Right lobe of liver (tissue), 4 donors: ENCODE results near the gene F2R.

ENCODE experiments used
- POLR2A ChIP-seq: fragments of 450-650 bp; IDR thresholded peaks from one replicate; pipeline ENCODE4 v1.6.1; 2017; ENCODE audit warnings: antibody characterized with exemption, mild to moderate bottlenecking
- TF ChIP-seq, protein P1 (sequence below), 4 donors: fragments of 200-600 bp in 3 of 4; fragments of 450-650 bp in 1 of 4; IDR thresholded peaks; one replicate each; pipeline versions ENCODE4 v1.5.1 to v1.8.0; 2016 to 2022; ENCODE audit warnings: antibody characterized with exemption in 4 of 4, mild to moderate bottlenecking in 2 of 4
- donor health status: DM: no; HTN: no; CAD: no.
- donor health status: DM: no; HTN: no; CAD: no.
- donor health status: DM: no; HTN: yes; CAD: no.

DNA sequence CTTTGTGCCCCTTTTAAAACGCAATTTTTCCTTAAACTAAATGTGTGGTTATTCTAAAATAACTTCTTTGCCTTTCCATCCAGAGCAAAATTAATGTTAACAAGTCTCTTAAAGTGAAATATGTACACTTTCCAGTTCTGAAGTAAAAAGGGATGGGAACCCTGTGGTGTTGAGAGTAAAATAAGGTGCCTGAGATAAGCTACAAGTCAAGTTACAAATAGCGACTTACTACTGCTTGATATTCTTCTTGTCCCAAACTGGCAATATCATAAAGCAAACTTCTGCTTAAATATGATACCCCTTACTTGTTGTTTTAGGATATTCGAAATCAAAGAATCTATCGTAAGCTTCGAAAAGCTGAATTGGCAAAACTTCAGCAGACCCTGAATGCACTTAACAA is 18.3 kb upstream of the F2R start:
- no peak for TF ChIP-seq POLR2A
- TF ChIP-seq, protein P1, sequence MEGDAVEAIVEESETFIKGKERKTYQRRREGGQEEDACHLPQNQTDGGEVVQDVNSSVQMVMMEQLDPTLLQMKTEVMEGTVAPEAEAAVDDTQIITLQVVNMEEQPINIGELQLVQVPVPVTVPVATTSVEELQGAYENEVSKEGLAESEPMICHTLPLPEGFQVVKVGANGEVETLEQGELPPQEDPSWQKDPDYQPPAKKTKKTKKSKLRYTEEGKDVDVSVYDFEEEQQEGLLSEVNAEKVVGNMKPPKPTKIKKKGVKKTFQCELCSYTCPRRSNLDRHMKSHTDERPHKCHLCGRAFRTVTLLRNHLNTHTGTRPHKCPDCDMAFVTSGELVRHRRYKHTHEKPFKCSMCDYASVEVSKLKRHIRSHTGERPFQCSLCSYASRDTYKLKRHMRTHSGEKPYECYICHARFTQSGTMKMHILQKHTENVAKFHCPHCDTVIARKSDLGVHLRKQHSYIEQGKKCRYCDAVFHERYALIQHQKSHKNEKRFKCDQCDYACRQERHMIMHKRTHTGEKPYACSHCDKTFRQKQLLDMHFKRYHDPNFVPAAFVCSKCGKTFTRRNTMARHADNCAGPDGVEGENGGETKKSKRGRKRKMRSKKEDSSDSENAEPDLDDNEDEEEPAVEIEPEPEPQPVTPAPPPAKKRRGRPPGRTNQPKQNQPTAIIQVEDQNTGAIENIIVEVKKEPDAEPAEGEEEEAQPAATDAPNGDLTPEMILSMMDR (IDR thresholded peaks at IDR 0.05) = no peak
